ENCODE measurements around the gene PLA2G12B.

DNA sequence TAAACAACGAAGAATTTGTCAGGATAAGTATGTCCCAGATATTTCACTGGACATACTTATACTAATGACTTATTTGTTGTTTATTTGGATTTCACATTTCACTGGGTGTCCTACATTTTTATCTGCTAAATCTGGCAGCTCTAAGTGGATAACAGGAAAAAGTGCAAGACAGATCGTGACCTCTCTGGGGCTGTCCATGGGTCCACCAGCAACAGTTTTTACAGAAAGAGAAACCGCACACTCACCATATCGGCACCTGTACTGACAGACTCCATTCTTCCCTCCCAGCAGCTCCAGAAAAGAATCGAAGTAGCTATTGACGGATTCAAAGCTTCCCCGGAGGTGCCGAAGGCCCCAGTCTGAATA lies 393 bp downstream of the PLA2G12B start:
- TF ChIP-seq, protein P1, sequence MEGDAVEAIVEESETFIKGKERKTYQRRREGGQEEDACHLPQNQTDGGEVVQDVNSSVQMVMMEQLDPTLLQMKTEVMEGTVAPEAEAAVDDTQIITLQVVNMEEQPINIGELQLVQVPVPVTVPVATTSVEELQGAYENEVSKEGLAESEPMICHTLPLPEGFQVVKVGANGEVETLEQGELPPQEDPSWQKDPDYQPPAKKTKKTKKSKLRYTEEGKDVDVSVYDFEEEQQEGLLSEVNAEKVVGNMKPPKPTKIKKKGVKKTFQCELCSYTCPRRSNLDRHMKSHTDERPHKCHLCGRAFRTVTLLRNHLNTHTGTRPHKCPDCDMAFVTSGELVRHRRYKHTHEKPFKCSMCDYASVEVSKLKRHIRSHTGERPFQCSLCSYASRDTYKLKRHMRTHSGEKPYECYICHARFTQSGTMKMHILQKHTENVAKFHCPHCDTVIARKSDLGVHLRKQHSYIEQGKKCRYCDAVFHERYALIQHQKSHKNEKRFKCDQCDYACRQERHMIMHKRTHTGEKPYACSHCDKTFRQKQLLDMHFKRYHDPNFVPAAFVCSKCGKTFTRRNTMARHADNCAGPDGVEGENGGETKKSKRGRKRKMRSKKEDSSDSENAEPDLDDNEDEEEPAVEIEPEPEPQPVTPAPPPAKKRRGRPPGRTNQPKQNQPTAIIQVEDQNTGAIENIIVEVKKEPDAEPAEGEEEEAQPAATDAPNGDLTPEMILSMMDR (IDR thresholded peaks at IDR 0.05; ENCODE audit: insufficient read depth, low read length, poor library complexity, severe bottlenecking), result no peak
- no peak for TF ChIP-seq EZH2phosphoT487 (conservative IDR thresholded peaks at IDR 0.05; ENCODE audit: low read length)

Measured in SU-DHL-6 (cell line).